Common myeloid progenitor, CD34-positive (primary cell): ENCODE data around the gene PDE1A.
A peak's percentile ranks its signal among the peaks of the same experiment; 100 is the strongest.

ENCODE experiments used
- CTCF ChIA-PET: fragments of 350-600 bp; sonication (Branson Sonifier 250); formaldehyde crosslinking; loops from one replicate; lab custom pipeline; 2021; ENCODE audit warnings: antibody characterized with exemption; lab: Charles Lee
- POLR2A ChIA-PET: fragments of 350-600 bp; sonication (Branson Sonifier 250); formaldehyde crosslinking; loops from one replicate; lab custom pipeline; 2021; ENCODE audit warnings: antibody characterized with exemption; lab: Charles Lee
- DNase-seq, 3 donors: peaks; one replicate each; pipeline versions ENCODE4 v3.0.0 to v3.0.0-alpha.2; 2013
- H3K27ac ChIP-seq, 2 experiments: 1 replicate in 1 of 2; 2 replicates in 1 of 2; pipeline ENCODE4 v1.7.0; 2013; ENCODE audit warnings: inconsistent platforms in 2 of 2, low read length in 2 of 2, mild to moderate bottlenecking in 2 of 2, low read depth in 1 of 2, moderate library complexity in 1 of 2; ENCODE audit not compliant: severe bottlenecking in 2 of 2, insufficient read depth in 1 of 2, poor library complexity in 1 of 2
- H3K27me3 ChIP-seq, 5 experiments: replicated peaks in 2 of 5; 1 replicate in 3 of 5; 2 replicates in 2 of 5; pipeline versions ENCODE4 v1.6.1 to v1.7.0; 2013; ENCODE audit warnings: low read length in 4 of 5, mild to moderate bottlenecking in 2 of 5, moderate library complexity in 2 of 5, inconsistent platforms in 1 of 5; ENCODE audit not compliant: insufficient read depth in 5 of 5, control insufficient read depth in 4 of 5
- H3K36me3 ChIP-seq, 4 experiments: 1 replicate in 2 of 4; 2 replicates in 2 of 4; pipeline versions ENCODE4 v1.6.1 to v1.7.0; 2013; ENCODE audit warnings: low read length in 3 of 4, control low read depth in 1 of 4, mild to moderate bottlenecking in 1 of 4; ENCODE audit not compliant: control insufficient read depth in 4 of 4, insufficient read depth in 4 of 4
- H3K4me1 ChIP-seq, 4 experiments: 1 replicate in 3 of 4; 2 replicates in 1 of 4; pipeline versions ENCODE4 v1.6.1 to v1.7.1; 2013; ENCODE audit warnings: low read length in 3 of 4, mild to moderate bottlenecking in 3 of 4, control low read depth in 1 of 4, inconsistent platforms in 1 of 4, moderate library complexity in 1 of 4; ENCODE audit not compliant: control insufficient read depth in 4 of 4, insufficient read depth in 4 of 4; ENCODE audit errors: control extremely low read depth in 1 of 4
- H3K4me3 ChIP-seq, 7 experiments: 1 replicate in 4 of 7; 2 replicates in 3 of 7; pipeline versions ENCODE4 v1.5.1 to v1.7.0; 2013; ENCODE audit warnings: mild to moderate bottlenecking in 7 of 7, low read length in 6 of 7, moderate library complexity in 6 of 7, inconsistent platforms in 2 of 7, low read depth in 2 of 7, control low read depth in 1 of 7; ENCODE audit not compliant: insufficient read depth in 4 of 7, control insufficient read depth in 1 of 7; ENCODE audit errors: extremely low read depth in 1 of 7
- H3K9me3 ChIP-seq, 5 experiments: 1 replicate in 4 of 5; 2 replicates in 1 of 5; pipeline versions ENCODE4 v1.6.1 to v1.7.1; 2013; ENCODE audit warnings: low read length in 4 of 5, mild to moderate bottlenecking in 2 of 5, inconsistent platforms in 1 of 5, low read depth in 1 of 5, moderate library complexity in 1 of 5; ENCODE audit not compliant: control insufficient read depth in 4 of 5, insufficient read depth in 2 of 5; ENCODE audit errors: control extremely low read depth in 1 of 5
- WGBS: methylation state at CpG from one replicate; pipeline ENCODE4 v1.1.5; 2013; ENCODE audit not compliant: insufficient coverage; 5-methylcytosine and 5-hydroxymethylcytosine counted together

Gene PDE1A

GRCh38 chr2:182144041-182144775 is 282.6 kb downstream of the PDE1A start:
- Histone ChIP-seq H3K36me3 (no peaks in the 10 kb centered on the region), H3K4me3 (no peak overlapping the region), H3K27ac (no peak overlapping the region), H3K27me3 (no peaks in the 10 kb centered on the region), H3K4me1 (no peaks in the 10 kb centered on the region), H3K9me3 (no peaks in the 10 kb centered on the region)
- no peak for DNase-seq
- ChIA-PET CTCF (no interaction called here), POLR2A (no interaction called here)
- WGBS = 95% methylated on average over 3 of the region's 7 CpGs

- 90% methylated on average over 6 of the region's 6 CpGs for WGBS
- CTCF ChIA-PET = interaction anchor here (0.7 to 1.3 kb wide), 3 partner anchors 10 to 29 kb away, joined by 3 read pairs; no protein-coding TSS in a partner anchor
- no peaks in the 10 kb centered on the region for H3K36me3 ChIP-seq
- DNase-seq = no peak
- H3K27ac ChIP-seq = no peak overlapping the region
- no peaks in the 10 kb centered on the region for H3K4me1 ChIP-seq
- no peak overlapping the region for H3K4me3 ChIP-seq
- POLR2A ChIA-PET = no interaction called here
- H3K9me3 ChIP-seq = no peaks in the 10 kb centered on the region
- H3K27me3 ChIP-seq = no peaks in the 10 kb centered on the region
These were observed 284.8 kb downstream of the PDE1A start for GRCh38 chr2:182142062-182142461.

- DNase-seq = no peak
- Histone ChIP-seq H3K36me3 (no peaks in the 10 kb centered on the region), H3K27ac (no peak overlapping the region), H3K4me3 (no peak overlapping the region), H3K27me3 (no peaks in the 10 kb centered on the region), H3K4me1 (no peaks in the 10 kb centered on the region), H3K9me3 (no peaks in the 10 kb centered on the region)
- ChIA-PET CTCF (interaction anchor here (1.4 kb wide), 1 partner anchor 23 kb away, joined by 3 read pairs; no protein-coding TSS in a partner anchor), POLR2A (no interaction called here)
- WGBS = 67% methylated on average over 1 of the region's 1 CpG
These were observed 292.6 kb downstream of the PDE1A start for GRCh38 chr2:182134201-182134600.

DNA sequence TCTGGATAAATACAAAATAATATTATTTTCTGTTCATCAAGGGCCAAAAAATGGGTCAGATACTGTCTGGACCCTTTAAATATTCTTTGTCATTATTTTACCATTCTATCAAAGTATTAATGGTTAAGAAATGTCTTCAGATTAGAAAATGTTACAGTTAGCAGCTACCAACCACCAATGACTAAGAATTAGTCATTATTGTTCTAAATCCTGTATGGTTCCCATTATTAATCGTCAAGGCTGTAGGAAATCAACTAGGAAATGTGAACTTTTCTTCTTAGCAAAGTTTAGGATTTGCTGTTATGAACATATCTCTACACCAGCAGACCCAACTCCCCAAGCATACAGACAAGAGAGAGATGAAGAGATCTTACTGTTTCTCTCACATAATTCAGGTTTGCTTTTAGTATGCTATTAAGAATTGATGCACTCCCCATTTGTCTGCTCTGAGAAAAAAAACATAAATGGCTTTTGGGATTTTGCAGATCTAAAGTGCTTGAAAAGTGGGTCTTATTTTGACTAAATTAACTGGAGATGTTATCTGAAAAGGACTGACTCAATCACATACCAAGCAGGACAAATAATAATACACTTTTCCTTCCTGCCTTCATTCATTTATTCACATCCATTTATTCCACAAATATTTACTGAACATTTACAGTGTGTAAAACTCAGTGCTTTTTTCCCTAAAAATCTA is 293.5 kb downstream of the PDE1A start:
- no CpG with 5 or more reads among the region's 1 CpG for WGBS
- Histone ChIP-seq H3K4me3 (no peak overlapping the region), H3K9me3 (no peaks in the 10 kb centered on the region), H3K27ac (no peak overlapping the region), H3K4me1 (no peaks in the 10 kb centered on the region), H3K36me3 (no peaks in the 10 kb centered on the region), H3K27me3 (no peaks in the 10 kb centered on the region)
- POLR2A ChIA-PET = no interaction called here
- CTCF ChIA-PET = interaction anchor here (1.4 to 1.6 kb wide), 2 partner anchors 8 to 22 kb away, joined by 3 read pairs; no protein-coding TSS in a partner anchor
- DNase-seq = no peak

GRCh38 chr2:182132605-182133004 is 294.2 kb downstream of the PDE1A start:
- Histone ChIP-seq H3K36me3 (no peaks in the 10 kb centered on the region), H3K4me3 (no peak overlapping the region), H3K9me3 (no peaks in the 10 kb centered on the region), H3K27ac (no peak overlapping the region), H3K4me1 (no peaks in the 10 kb centered on the region), H3K27me3 (no peaks in the 10 kb centered on the region)
- POLR2A ChIA-PET = no interaction called here
- DNase-seq = peak in 1 of 3 donors; percentile 1
- CTCF ChIA-PET = interaction anchor here (1.6 kb wide), 1 partner anchor 9 kb away, joined by 3 read pairs; no protein-coding TSS in a partner anchor

DNA sequence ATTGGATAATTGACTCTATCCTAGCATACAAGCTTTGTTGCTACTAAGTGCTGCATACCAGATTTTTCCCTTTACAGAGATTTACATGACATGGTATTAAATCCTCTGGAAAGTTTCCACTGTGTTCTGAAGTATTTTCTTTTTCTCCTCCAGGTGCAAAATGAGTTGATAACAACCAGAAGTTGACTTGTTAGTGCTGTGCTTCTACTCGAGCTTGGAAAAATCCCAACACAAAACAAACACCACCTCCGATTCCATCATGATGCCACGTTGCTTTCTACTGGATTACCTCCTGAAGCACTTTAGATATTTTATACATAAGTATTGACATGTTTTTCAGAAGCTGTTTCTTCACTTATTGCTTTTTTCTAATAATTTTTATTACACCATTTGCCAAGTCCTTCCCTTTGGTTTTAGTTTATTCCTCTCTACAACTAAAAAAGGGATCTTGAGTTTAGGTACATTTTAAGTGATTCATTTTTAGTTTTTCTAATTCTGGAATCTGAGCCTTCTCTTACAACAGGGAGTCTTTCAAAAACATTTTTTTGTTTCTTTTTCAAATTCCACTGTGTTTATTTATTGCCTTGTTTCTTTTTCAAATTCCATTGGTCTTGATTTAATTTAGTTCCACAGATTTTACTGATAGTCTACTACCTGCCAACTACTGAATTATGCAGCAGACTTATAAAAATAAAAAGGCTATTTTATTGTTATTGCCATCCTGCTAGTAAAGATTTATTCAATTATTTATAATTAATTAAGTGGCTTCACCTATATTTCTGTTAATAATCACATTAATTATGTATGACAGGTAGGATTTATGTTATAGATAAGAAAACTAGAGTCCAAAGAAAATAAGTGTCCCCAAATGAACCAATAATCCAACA is 297.8 kb downstream of the PDE1A start:
- H3K27me3 ChIP-seq = no peaks in the 10 kb centered on the region
- no peaks in the 10 kb centered on the region for H3K36me3 ChIP-seq
- DNase-seq = no peak
- H3K27ac ChIP-seq = no peak overlapping the region
- no CpG with 5 or more reads among the region's 3 CpGs for WGBS
- H3K4me1 ChIP-seq = no peaks in the 10 kb centered on the region
- H3K9me3 ChIP-seq = no peaks in the 10 kb centered on the region
- ChIA-PET POLR2A (no interaction called here), CTCF (no interaction called here)
- no peak overlapping the region for H3K4me3 ChIP-seq
